Astrocyte (in vitro differentiated cells and primary cell): Measurements from ENCODE around the gene ORM1.

Experiments used
- CTCF ChIP-seq: IDR thresholded peaks from 2 replicates; pipeline ENCODE4 v1.5.1; 2011; ENCODE audit warnings: low read depth, mild to moderate bottlenecking, inconsistent platforms, low read length, moderate library complexity; ENCODE audit not compliant: insufficient read depth
- EZH2 ChIP-seq: IDR thresholded peaks from 2 replicates; pipeline ENCODE4 v1.6.1; 2012; ENCODE audit warnings: mild to moderate bottlenecking, low read length, inconsistent platforms; ENCODE audit not compliant: insufficient read depth

DNA sequence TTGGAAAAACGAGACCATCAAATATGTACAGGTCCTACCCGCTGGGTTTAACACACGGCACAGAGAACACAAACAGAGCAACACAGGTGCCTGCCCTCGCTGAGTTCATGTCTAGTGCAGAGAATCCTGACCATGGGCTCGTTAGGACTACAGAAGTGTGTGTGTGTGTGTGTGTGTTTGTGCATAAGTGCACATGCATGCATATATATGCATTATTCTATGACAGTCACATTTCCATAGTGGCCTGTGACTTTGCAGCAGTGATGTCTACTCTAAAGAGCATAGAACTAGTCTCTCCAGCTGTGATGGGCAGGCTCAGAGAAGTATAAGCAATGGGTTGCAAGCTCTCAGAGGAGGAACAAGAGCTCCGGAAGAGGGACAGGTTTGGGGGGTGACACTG, 34.5 kb downstream of the ORM1 start:
- no peak for TF ChIP-seq EZH2
- no peak for TF ChIP-seq CTCF
